Hepatocyte (in vitro differentiated cells): Measurements from ENCODE around the gene GABRD.

Experiments used
- EZH2 ChIP-seq: fragments of 200-600 bp; sonication (generic); IDR thresholded peaks from 2 replicates; pipeline ENCODE4 v1.6.1; 2016; ENCODE audit warnings: antibody characterized with exemption, mild to moderate bottlenecking, borderline replicate concordance
- EZH2phosphoT487 ChIP-seq: fragments of 200-600 bp; sonication (generic); IDR thresholded peaks from one replicate; pipeline ENCODE4 v1.6.1; 2018; ENCODE audit warnings: antibody characterized with exemption, mild to moderate bottlenecking, low read depth, moderate library complexity; ENCODE audit not compliant: unreplicated experiment, severe bottlenecking
- TF ChIP-seq, protein P1 (sequence below): fragments of 200-600 bp; sonication (generic); IDR thresholded peaks from 2 replicates; pipeline ENCODE4 v1.5.1; 2016; ENCODE audit warnings: antibody characterized with exemption, mild to moderate bottlenecking; ENCODE audit not compliant: poor library complexity

DNA sequence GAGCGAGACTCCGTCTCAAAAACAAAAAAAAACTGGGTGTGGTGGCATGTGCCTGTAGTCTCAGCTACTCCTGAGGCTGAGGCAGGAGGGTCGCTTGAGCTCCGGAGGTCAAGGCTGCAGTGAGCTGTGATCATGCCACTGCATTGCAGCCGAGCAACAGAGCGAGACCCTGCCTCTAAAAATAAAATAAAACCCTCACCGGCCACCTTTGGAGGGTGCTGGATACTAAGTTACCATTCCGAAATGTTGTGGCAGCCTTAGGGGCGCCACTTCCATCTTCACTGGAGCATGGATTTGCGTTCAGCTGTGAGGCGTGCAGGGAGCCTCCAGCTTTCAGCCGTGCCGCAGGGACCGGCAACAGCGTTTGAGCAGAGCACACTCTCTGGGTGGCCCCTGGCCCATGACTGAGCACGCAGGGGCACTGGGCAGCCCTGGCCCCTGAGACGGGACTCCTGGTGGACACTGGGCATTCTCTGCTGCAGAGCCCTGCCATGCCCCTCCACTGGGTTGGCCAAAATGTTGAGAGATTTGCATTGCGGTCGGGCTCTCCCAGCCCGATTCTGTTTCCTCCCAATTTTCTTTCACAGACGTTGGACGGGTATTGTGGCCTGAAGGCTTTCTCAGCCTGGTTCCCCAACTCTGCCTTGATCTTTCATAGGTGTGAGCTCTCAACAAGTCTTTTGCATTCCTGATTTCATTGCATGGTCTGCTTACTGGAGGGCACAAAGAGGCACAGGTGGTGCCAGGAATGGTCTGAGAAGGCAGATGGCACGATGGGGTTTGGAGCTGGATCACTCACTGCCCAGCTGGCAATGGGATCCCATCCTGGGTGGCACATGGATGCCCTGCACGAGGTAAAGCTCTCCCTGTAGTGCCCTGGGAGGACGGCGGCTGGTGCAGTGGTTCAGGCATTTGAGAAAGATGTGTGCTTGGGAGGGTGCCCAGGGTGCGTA is 9.8 kb upstream of the GABRD start:
- TF ChIP-seq, protein P1, sequence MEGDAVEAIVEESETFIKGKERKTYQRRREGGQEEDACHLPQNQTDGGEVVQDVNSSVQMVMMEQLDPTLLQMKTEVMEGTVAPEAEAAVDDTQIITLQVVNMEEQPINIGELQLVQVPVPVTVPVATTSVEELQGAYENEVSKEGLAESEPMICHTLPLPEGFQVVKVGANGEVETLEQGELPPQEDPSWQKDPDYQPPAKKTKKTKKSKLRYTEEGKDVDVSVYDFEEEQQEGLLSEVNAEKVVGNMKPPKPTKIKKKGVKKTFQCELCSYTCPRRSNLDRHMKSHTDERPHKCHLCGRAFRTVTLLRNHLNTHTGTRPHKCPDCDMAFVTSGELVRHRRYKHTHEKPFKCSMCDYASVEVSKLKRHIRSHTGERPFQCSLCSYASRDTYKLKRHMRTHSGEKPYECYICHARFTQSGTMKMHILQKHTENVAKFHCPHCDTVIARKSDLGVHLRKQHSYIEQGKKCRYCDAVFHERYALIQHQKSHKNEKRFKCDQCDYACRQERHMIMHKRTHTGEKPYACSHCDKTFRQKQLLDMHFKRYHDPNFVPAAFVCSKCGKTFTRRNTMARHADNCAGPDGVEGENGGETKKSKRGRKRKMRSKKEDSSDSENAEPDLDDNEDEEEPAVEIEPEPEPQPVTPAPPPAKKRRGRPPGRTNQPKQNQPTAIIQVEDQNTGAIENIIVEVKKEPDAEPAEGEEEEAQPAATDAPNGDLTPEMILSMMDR: no peak
- TF ChIP-seq EZH2: no peak
- TF ChIP-seq EZH2phosphoT487: no peak
